ENCODE results near the gene CPSF3. TPM values are rescaled to one million over a fixed set of nuclear protein-coding genes. Genes with fewer than 3 reads are reported as not detected.
"Not testable (repeated sequence)": the region's sequence is repeated elsewhere in the genome, so short reads cannot be mapped to it uniquely, and the experiment has no call there.

The CPSF3 gene
- total RNA-seq, 1 donor from 2014 or later: 44.0 TPM

DNA sequence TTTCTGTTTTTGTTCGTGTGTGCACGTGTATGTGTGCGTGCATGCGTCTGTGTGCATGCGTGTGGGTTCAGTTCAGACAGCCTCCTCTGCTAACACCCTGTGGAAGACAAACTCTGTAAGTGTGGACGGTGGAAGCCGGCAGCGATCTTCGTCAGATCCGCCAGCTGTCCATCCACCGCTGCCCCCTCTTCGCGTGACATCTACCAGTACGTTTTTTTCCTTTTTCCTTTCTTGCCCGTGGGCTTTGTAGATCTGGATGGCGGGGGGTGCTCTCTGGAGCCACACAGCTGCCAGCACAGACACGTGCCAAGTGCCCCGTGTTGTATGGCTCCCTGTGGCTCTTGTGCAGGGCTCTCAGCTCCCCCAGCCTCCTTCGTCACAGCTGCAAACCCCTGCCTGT lies 32.5 kb upstream of the CPSF3 start:
- H3K9me3 Mint-ChIP-seq: no peaks in the 10 kb centered on the region
- intact Hi-C loops (cut with micrococcal nuclease): no loop called here
- ChIA-PET POLR2A (no interaction called here), CTCF (no interaction called here)
- H3K4me3 Mint-ChIP-seq: no peak overlapping the region
- no peaks in the 10 kb centered on the region for H3K4me1 Mint-ChIP-seq
- H3K27me3 Mint-ChIP-seq: no peaks in the 10 kb centered on the region
- DNase-seq: no peak
- no peak overlapping the region for H3K27ac Mint-ChIP-seq
- no peak for ATAC-seq (ENCODE audit: low read depth)
- TF ChIP-seq, protein P1, sequence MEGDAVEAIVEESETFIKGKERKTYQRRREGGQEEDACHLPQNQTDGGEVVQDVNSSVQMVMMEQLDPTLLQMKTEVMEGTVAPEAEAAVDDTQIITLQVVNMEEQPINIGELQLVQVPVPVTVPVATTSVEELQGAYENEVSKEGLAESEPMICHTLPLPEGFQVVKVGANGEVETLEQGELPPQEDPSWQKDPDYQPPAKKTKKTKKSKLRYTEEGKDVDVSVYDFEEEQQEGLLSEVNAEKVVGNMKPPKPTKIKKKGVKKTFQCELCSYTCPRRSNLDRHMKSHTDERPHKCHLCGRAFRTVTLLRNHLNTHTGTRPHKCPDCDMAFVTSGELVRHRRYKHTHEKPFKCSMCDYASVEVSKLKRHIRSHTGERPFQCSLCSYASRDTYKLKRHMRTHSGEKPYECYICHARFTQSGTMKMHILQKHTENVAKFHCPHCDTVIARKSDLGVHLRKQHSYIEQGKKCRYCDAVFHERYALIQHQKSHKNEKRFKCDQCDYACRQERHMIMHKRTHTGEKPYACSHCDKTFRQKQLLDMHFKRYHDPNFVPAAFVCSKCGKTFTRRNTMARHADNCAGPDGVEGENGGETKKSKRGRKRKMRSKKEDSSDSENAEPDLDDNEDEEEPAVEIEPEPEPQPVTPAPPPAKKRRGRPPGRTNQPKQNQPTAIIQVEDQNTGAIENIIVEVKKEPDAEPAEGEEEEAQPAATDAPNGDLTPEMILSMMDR (IDR thresholded peaks at IDR 0.05): no peak
- no peaks in the 10 kb centered on the region for H3K36me3 Mint-ChIP-seq (ENCODE audit: low read depth)

DNA sequence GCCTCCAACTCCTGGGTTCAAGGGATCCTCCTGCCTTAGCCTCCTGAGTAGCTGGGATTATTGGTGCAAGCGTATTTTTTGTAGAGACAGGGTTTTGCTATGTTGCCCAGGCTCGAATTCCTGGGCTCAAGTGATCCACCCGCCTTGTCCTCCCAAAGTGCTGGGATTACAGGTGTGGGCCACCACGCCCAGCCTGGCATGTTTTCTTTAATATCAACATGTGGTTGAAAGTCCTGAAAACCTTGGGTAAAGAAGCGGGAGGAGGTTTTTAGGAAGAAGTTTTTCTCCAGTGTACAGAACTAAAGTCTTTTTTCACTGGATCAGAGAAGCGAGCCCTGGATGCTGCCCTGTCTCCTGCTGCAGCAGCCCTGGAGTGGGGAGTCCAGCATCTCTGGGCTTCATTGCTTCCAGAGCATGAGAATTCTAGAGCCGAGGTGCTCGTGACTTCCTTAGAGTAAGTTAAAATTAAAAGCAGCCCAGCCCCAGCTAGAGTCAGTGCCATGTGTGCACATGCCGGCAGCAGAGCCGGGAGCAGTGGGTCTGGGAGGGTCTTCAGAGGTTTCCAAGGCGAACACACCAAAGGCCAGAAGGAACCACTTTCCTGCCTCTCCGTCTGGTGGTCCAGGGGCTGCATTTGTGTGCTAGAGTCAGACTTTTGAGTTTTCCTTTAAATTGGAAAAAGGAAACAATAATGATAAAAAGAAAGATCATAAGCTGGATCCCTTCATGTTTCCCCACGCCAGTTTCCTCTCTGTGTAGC lies 31.3 kb upstream of the CPSF3 start:
- POLR2A ChIA-PET: no interaction called here
- ATAC-seq (ENCODE audit: low read depth) (no peak), DNase-seq (no peak)
- H3K27ac Mint-ChIP-seq: no peak overlapping the region
- H3K27me3 Mint-ChIP-seq: no peaks in the 10 kb centered on the region
- H3K9me3 Mint-ChIP-seq: no peaks in the 10 kb centered on the region
- CTCF ChIA-PET: no interaction called here
- no peak overlapping the region for H3K4me3 Mint-ChIP-seq
- H3K4me1 Mint-ChIP-seq: no peaks in the 10 kb centered on the region
- H3K36me3 Mint-ChIP-seq (ENCODE audit: low read depth): no peaks in the 10 kb centered on the region
- intact Hi-C loops (cut with micrococcal nuclease): no loop called here
- TF ChIP-seq, protein P1 (IDR thresholded peaks at IDR 0.05): no peak

DNA sequence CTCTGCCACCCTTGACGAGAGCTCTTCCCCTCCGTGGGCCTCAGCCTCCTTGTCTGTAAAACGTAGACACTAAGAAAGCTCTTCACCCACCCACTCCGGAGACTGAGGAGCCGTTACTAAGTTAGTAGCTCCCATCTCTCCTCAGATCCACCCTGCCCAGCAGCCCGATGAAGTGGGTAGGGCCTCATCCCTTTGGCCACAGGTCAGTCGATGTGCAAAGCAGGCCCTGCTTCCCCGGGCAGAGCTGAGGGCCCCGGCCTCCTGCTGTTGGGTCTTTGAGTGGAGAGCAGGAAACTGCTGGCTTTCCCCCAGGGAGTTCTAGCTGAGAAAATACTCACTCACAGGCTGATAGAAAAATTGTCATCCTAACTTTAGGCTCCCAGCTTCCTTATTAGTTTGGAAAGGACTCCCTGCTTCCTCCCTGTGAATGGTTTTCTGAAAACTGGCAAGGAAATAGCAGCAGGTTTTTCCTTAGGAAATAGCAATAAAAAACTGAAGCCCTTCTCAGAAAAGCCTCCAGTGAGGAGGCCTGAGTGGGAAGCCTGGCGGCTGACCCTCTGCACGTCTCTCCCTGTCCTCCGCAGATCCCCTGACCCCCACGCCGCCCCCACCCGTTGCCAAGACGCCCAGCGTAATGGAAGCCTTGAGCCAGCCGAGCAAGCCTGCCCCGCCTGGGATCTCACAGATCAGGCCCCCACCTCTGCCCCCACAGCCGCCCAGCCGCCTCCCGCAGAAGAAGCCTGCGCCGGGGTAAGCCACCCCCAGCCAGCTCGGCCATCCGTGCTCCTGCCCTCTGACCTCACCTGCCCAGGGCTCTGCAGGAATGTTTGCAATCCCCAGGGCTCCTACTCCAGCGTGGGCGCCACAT lies 30.3 kb upstream of the CPSF3 start:
- Mint-ChIP-seq H3K27me3 (no peaks in the 10 kb centered on the region), H3K27ac (no peak overlapping the region), H3K4me3 (no peak overlapping the region), H3K4me1 (no peaks in the 10 kb centered on the region), H3K9me3 (no peaks in the 10 kb centered on the region), H3K36me3 (ENCODE audit: low read depth) (no peaks in the 10 kb centered on the region)
- no peak for DNase-seq
- no peak for ATAC-seq (ENCODE audit: low read depth)
- TF ChIP-seq, protein P1 (IDR thresholded peaks at IDR 0.05): no peak
- intact Hi-C loops (cut with micrococcal nuclease): no loop called here
- CTCF ChIA-PET: no interaction called here
- POLR2A ChIA-PET: no interaction called here

DNA sequence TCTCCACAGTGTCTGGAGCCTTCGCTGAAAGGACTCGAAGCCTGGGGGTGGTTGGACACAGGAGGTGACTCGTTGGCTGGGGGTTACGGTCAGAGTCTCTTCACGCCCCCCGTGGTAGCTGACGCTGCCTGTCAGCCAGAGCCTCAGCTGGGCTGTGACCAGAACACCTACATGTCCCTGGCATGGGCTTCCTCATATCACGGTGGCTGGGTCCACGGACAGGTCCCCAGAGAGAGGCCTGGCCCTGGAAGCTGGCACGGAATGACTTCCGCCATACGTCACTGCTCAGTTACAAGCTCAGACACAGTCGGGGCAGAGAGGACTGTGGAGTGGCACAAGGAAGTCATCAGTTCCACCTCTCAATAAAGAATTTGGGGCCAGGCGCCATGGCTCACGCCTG lies 28.6 kb upstream of the CPSF3 start:
- no peaks in the 10 kb centered on the region for H3K9me3 Mint-ChIP-seq
- TF ChIP-seq, protein P1 (IDR thresholded peaks at IDR 0.05): no peak
- H3K36me3 Mint-ChIP-seq (ENCODE audit: low read depth): no peaks in the 10 kb centered on the region
- no peak overlapping the region for H3K27ac Mint-ChIP-seq
- no peak for ATAC-seq (ENCODE audit: low read depth)
- H3K27me3 Mint-ChIP-seq: no peaks in the 10 kb centered on the region
- H3K4me1 Mint-ChIP-seq: no peaks in the 10 kb centered on the region
- POLR2A ChIA-PET: no interaction called here
- DNase-seq: no peak
- CTCF ChIA-PET: no interaction called here
- H3K4me3 Mint-ChIP-seq: no peak overlapping the region
- intact Hi-C loops (cut with micrococcal nuclease): no loop called here

DNA sequence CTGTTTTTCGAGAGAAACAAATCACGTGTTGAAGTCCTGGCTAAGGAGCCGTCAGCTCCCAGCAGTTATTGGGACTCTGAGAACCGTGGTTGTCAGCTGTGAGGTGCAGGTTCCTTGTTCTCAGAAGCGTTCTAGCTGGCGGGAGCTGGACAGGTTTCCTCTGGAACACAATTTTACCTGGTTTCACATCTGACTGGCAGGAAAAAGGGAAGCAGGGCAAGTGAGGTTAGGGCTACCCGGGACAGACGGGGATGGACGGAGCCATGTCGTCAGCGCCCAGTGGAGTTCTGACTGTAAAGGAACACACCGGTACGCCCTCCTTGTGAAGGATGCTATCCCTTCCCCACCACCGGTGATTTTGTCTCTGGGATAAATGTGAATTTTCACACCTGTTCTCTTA lies 26.3 kb upstream of the CPSF3 start:
- DNase-seq: no peak
- ChIA-PET POLR2A (no interaction called here), CTCF (no interaction called here)
- H3K36me3 Mint-ChIP-seq (ENCODE audit: low read depth): no peaks in the 10 kb centered on the region
- intact Hi-C loops (cut with micrococcal nuclease): no loop called here
- H3K4me3 Mint-ChIP-seq: no peak overlapping the region
- no peaks in the 10 kb centered on the region for H3K4me1 Mint-ChIP-seq
- no peak overlapping the region for H3K27ac Mint-ChIP-seq
- no peaks in the 10 kb centered on the region for H3K9me3 Mint-ChIP-seq
- TF ChIP-seq, protein P1 (IDR thresholded peaks at IDR 0.05): no peak
- ATAC-seq (ENCODE audit: low read depth): no peak
- H3K27me3 Mint-ChIP-seq: no peaks in the 10 kb centered on the region

DNA sequence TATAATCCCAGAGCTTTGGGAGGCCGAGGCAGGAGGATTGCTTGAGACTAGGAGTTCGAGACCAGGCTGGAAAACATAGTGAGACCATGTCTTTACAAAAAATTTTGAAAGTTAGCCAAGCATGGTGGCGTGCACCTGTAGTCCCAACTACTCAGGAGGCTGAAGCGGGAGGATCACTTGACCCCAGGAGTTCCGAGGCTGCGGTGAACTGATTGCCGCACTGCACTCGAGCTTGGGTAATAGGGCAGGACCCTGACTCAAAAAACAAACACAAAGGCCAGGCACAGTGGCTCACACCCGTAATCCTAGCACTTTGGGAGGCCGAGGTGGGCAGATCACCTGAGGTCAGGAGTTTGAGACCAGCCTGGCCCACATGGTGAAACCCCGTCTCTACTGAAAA lies 25.2 kb upstream of the CPSF3 start:
- H3K4me1 Mint-ChIP-seq; CTCF ChIA-PET; intact Hi-C loops (cut with micrococcal nuclease); H3K27ac Mint-ChIP-seq; H3K4me3 Mint-ChIP-seq; H3K27me3 Mint-ChIP-seq; POLR2A ChIA-PET; H3K36me3 Mint-ChIP-seq (ENCODE audit: low read depth); ATAC-seq (ENCODE audit: low read depth); DNase-seq; H3K9me3 Mint-ChIP-seq: not testable (repeated sequence)

Measured in activated B cell treated with CpG ODN at 0.5 μM for 24 hours (primary cell).